ENCODE data around the gene ZSCAN2.

Gene ZSCAN2

GRCh38 chr15:84645997-84646396, 45.2 kb downstream of the ZSCAN2 start:
- no peak overlapping the region for H3K4me3 ChIP-seq (ENCODE audit: low read length)
- no peak for TF ChIP-seq CTCF (conservative IDR thresholded peaks at IDR 0.05; ENCODE audit: low read length)
- DNase-seq (ENCODE audit: low read depth), result no peak

- H3K4me3 ChIP-seq (ENCODE audit: low read length), result no peak overlapping the region
- no peak for DNase-seq (ENCODE audit: low read depth)
- TF ChIP-seq CTCF (conservative IDR thresholded peaks at IDR 0.05; ENCODE audit: low read length), result no peak
Observed at GRCh38 chr15:84647726-84648125, 46.9 kb downstream of the ZSCAN2 start.

DNA sequence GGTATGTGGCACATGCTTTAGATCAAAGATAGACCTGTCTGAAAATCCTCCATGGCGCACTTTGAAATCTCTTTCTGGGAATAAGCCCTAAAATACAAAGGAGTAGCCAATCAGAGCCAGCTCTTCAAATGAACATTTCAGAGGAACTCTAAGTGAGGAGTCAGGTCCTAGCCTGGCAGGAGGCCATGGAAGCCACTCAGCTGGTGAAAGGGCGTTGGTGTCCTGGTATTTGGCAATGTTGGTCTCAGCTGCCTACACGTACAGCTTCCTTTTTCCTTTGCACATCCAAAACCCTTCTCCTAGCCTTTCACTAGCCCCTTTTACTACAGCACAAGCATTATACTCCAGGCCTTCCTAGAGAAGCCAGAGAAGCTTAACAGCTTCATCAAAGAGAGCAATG, 47.7 kb downstream of the ZSCAN2 start:
- TF ChIP-seq CTCF (conservative IDR thresholded peaks at IDR 0.05; ENCODE audit: low read length), result no peak
- H3K4me3 ChIP-seq (ENCODE audit: low read length), result no peak overlapping the region
- DNase-seq (ENCODE audit: low read depth), result peak; percentile 47

DNA sequence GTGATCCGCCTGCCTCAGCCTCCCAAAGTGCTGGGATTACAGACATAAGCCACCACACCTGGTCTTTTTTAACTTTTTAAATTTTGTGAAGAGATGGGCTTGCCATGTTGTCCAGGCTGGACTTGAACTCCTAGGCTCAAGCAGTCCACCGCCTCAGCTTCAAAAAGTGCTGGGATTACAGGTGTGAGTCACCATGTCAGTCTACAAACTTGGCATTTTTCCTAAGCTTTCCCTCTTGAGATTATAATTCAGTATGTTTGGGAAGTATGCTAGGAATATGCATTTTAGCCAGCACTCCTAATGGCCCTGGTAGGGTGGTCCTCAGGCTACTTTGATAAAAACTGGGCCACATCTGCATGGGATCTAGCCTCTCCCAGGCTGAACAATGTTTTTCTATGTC, 48.9 kb downstream of the ZSCAN2 start:
- no peak for DNase-seq (ENCODE audit: low read depth)
- TF ChIP-seq CTCF (conservative IDR thresholded peaks at IDR 0.05; ENCODE audit: low read length), result no peak
- H3K4me3 ChIP-seq (ENCODE audit: low read length), result no peak overlapping the region

- DNase-seq (ENCODE audit: low read depth), result no peak
- TF ChIP-seq CTCF (conservative IDR thresholded peaks at IDR 0.05; ENCODE audit: low read length), result no peak
- peak overlapping the region; percentile 99 for H3K4me3 ChIP-seq (ENCODE audit: low read length)
Observed at GRCh38 chr15:84653584-84653909, 52.7 kb downstream of the ZSCAN2 start.

DNA sequence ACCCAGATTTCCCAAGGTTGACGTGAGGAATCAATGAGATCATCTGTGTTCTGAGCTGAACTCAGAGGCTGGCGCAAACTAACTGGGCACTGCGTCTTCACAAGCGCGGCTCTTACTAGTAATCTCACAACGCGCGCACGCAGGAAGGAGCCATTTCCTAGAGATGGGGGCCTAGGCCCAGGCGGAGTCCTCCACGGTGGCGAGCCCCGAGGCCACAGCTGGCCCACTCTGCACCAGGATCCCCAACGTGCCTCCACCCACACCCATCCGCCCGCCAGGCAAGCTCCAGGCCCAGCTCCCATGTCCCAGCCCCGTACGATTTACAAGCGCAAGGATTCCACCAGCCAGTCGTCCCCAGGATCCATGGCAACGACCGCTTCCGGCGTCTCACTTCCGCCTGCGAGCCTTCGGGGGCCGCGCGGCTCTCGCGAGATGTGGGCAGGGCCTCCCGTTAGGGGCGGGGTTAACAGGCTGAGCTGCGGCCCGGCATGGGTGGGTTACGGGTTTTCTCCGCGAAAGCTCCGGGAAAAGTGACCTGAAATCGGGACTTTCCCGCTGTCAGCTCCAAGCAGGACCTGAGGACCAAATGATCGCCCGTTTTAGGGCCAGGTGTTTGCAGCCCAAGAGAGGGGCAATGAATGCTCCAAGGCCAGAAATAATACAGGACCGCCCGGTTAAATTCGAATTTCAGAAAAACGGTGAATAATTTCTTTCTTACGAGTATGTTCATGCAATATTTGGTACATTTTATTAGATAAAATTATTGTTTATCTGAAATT, 53.3 kb downstream of the ZSCAN2 start, which contains the start of gene WDR73:
TSS of gene WDR73 (minus strand) at position 374 of the 779 bp plus-strand sequence. CDS start at position 365, 9 bp downstream.
- peak within 1 kb of the TSS; percentile 99 for H3K4me3 ChIP-seq (ENCODE audit: low read length)
- no peak for TF ChIP-seq CTCF (conservative IDR thresholded peaks at IDR 0.05; ENCODE audit: low read length)
- DNase-seq (ENCODE audit: low read depth), result peak; percentile 91

GRCh38 chr15:84654689-84655453, 54.1 kb downstream of the ZSCAN2 start:
- peak; percentile 84 for DNase-seq (ENCODE audit: low read depth)
- peak overlapping the region; percentile 99 for H3K4me3 ChIP-seq (ENCODE audit: low read length)
- TF ChIP-seq CTCF (conservative IDR thresholded peaks at IDR 0.05; ENCODE audit: low read length), result peak; percentile 79
